Breast epithelium (tissue), 3 donors: ENCODE results near the gene CEBPA.

ENCODE experiments used
- CTCF ChIP-seq, 3 donors: fragments of 450-650 bp; IDR thresholded peaks; one replicate each; pipeline ENCODE4 v1.5.1; 2016 to 2017; ENCODE audit warnings: antibody characterized with exemption in 3 of 3, mild to moderate bottlenecking in 3 of 3, moderate library complexity in 3 of 3
- POLR2A ChIP-seq: fragments of 450-650 bp; IDR thresholded peaks from one replicate; pipeline ENCODE4 v1.6.1; 2016; ENCODE audit warnings: antibody characterized with exemption, mild to moderate bottlenecking, moderate library complexity

GRCh38 chr19:33290956-33291622 is 11.2 kb downstream of the CEBPA start:
- TF ChIP-seq CTCF (IDR thresholded peaks at IDR 0.05) (no peak), POLR2A (no peak)
